Endothelial cell (in vitro differentiated cells): Measurements from ENCODE around the gene PHKG2. TPM values are rescaled to one million over a fixed set of nuclear protein-coding genes. Genes with fewer than 3 reads are reported as not detected.

Experiments
- DNase-seq: peaks from one replicate; pipeline ENCODE4 v3.0.0; 2021; ENCODE audit warnings: low spot score
- H3K27ac Mint-ChIP-seq: one replicate; pipeline ENCODE4 v1.8.0; 2021; ENCODE audit warnings: mixed read lengths, inconsistent platforms; ENCODE audit not compliant: unreplicated experiment
- H3K27me3 Mint-ChIP-seq: one replicate; pipeline ENCODE4 v1.8.0; 2021; ENCODE audit warnings: mild to moderate bottlenecking, moderate library complexity, mixed read lengths, inconsistent platforms; ENCODE audit not compliant: unreplicated experiment
- H3K36me3 Mint-ChIP-seq: one replicate; pipeline ENCODE4 v1.8.0; 2021; ENCODE audit warnings: mild to moderate bottlenecking, low read depth, mixed read lengths, inconsistent platforms; ENCODE audit not compliant: unreplicated experiment
- H3K4me1 Mint-ChIP-seq: one replicate; pipeline ENCODE4 v1.8.0; 2021; ENCODE audit warnings: mild to moderate bottlenecking, mixed read lengths, inconsistent platforms; ENCODE audit not compliant: unreplicated experiment
- H3K4me3 Mint-ChIP-seq: one replicate; pipeline ENCODE4 v1.8.0; 2021; ENCODE audit warnings: mild to moderate bottlenecking, mixed read lengths, inconsistent platforms; ENCODE audit not compliant: unreplicated experiment
- H3K9me3 Mint-ChIP-seq: one replicate; pipeline ENCODE4 v1.8.0; 2021; ENCODE audit warnings: mixed read lengths, inconsistent platforms; ENCODE audit not compliant: unreplicated experiment
- total RNA-seq: library from RNA; stranded (reverse); fragmentation: NEBNext Ultra II Directional; extraction: Animal tissue kit (Norgen Biotek cat#: 25700); gene quantifications from one replicate; pipeline ENCODE4 v1.2.1, GENCODE V29; 2021; ENCODE audit not compliant: unreplicated experiment
- TF ChIP-seq, protein P1 (sequence below): fragments of 200-600 bp; sonication (generic); IDR thresholded peaks from one replicate; pipeline ENCODE4 v1.5.0; 2021; ENCODE audit warnings: antibody characterized with exemption; ENCODE audit not compliant: unreplicated experiment

The PHKG2 gene
- total RNA-seq, 1 donor from 2014 or later: 27.5 TPM

DNA sequence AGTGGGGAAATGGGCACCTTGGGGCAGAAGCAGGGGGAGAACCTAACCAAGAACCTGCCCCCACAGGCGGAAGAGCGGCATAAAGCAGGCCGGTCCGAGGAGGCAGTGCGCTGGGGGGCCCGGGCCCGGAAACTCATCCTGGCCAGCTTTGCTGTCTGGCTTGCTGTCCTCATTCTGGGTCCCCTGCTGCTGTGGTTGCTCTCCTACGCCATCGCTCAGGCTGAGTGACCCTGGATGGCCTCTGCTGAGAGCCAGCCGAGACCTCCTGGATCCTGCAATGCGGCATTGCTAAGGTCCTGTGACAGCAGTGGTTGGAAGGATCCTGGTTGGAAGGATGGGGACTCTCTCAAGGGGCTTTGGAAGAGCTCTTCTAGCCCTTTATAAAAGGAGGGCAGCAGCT lies 4.5 kb upstream of the PHKG2 start:
- TF ChIP-seq, protein P1, sequence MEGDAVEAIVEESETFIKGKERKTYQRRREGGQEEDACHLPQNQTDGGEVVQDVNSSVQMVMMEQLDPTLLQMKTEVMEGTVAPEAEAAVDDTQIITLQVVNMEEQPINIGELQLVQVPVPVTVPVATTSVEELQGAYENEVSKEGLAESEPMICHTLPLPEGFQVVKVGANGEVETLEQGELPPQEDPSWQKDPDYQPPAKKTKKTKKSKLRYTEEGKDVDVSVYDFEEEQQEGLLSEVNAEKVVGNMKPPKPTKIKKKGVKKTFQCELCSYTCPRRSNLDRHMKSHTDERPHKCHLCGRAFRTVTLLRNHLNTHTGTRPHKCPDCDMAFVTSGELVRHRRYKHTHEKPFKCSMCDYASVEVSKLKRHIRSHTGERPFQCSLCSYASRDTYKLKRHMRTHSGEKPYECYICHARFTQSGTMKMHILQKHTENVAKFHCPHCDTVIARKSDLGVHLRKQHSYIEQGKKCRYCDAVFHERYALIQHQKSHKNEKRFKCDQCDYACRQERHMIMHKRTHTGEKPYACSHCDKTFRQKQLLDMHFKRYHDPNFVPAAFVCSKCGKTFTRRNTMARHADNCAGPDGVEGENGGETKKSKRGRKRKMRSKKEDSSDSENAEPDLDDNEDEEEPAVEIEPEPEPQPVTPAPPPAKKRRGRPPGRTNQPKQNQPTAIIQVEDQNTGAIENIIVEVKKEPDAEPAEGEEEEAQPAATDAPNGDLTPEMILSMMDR: no peak
- H3K27me3 Mint-ChIP-seq: peaks cover 9% of the 10 kb centered on the region
- DNase-seq: no peak
- no peaks in the 10 kb centered on the region for H3K9me3 Mint-ChIP-seq
- peak overlapping the region; percentile 5 for H3K4me3 Mint-ChIP-seq
- H3K36me3 Mint-ChIP-seq: peaks cover 32% of the 10 kb centered on the region
- peak overlapping the region; percentile 15 for H3K27ac Mint-ChIP-seq
- peaks cover 3% of the 10 kb centered on the region for H3K4me1 Mint-ChIP-seq

DNA sequence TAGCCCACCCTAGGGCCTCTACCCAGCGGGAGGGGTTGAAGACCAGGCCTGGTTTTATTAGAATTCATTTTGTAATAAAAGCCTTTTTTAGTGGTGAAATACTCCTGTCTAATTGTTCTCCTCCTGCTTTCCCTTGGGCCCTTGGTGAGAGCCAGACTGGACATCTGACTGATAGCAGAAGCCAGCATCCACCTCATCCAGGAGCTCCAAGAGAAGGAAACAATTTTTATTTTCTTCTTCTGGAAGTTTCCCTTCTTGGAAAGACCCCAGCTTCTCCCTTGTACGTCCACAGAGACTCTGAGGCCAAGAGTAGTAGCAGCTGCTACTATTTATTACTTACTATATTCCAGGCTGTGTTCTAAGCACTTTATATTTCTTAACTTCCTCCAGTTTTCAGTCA lies 4.0 kb upstream of the PHKG2 start:
- peaks cover 9% of the 10 kb centered on the region for H3K27me3 Mint-ChIP-seq
- no peaks in the 10 kb centered on the region for H3K9me3 Mint-ChIP-seq
- DNase-seq: no peak
- peaks cover 6% of the 10 kb centered on the region for H3K4me1 Mint-ChIP-seq
- TF ChIP-seq, protein P1: no peak
- no peak overlapping the region for H3K4me3 Mint-ChIP-seq
- peaks cover 33% of the 10 kb centered on the region for H3K36me3 Mint-ChIP-seq
- no peak overlapping the region for H3K27ac Mint-ChIP-seq

DNA sequence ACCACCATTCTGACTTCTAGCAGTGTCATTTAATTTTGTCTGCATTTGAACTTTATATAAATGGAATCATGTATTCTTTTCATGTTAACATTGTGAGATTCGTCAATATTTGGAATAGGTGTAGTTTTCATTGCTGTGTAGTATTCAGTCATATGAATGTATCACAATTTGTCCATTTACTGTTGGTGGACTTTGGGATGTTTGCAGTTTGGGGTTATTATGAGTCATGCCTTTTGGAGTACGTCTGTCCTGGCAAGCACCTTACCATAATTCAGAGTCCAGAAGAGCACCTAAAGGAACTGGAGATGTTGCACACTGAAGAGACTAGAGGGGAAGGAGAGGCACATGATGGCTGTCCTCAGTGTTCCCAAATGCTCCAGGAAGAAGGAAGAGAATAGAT lies 3.1 kb upstream of the PHKG2 start:
- H3K27ac Mint-ChIP-seq: no peak overlapping the region
- peak overlapping the region; percentile 43 for H3K4me3 Mint-ChIP-seq
- H3K27me3 Mint-ChIP-seq: peaks cover 10% of the 10 kb centered on the region
- DNase-seq: no peak
- TF ChIP-seq, protein P1: no peak
- H3K36me3 Mint-ChIP-seq: peaks cover 39% of the 10 kb centered on the region
- H3K9me3 Mint-ChIP-seq: no peaks in the 10 kb centered on the region
- H3K4me1 Mint-ChIP-seq: peaks cover 12% of the 10 kb centered on the region

DNA sequence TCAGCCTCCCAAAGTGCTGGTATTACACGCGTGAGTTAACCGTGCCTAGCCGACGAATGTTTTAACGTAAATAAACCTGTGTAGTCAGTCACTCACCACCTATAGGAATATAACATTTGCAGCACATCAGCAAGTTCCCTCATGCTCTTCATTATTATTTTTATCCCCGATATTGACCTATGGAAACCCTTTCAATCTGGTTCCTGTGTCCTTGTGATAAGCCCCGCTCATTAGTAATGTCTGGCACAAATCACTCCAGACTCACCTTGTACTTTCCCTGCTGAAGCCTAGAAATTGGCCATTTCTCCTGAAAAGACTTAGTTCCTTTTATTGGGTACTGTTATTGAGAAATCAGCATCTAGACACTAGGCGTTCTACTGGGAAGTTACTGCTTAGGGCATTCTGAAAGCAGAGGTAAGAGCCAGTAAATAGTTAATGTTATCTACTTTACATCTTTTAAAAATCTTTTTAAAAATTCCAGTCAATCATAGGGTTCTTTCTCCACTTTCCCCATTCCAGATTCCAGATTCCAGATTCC lies 1.5 kb upstream of the PHKG2 start:
- Mint-ChIP-seq H3K27me3 (peaks cover 6% of the 10 kb centered on the region), H3K27ac (no peak overlapping the region), H3K9me3 (no peaks in the 10 kb centered on the region), H3K4me1 (peaks cover 12% of the 10 kb centered on the region), H3K4me3 (peak overlapping the region; percentile 88), H3K36me3 (peaks cover 33% of the 10 kb centered on the region)
- DNase-seq: no peak
- TF ChIP-seq, protein P1: no peak

DNA sequence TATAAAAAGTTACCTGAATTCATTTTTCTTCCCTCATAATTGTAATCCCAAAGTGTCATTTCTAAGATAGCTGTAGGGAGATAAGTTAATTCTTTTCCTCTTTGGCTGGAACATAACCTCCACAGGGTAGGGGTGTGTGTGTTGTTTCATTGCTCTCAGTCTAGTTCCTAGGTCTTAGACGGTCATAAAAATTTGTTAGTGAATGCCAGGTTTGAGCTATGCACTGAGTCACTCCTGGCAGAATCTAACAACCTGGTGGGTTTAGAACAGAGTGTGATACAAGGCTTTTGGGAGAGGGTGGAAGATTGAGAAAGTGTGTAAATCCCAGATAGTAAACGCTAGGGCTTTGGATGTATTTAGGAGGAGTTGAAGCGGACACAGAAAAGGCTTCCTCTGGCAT lies 894 bp upstream of the PHKG2 start:
- TF ChIP-seq, protein P1: no peak
- Mint-ChIP-seq H3K4me3 (peak overlapping the region; percentile 88), H3K27me3 (peaks cover 6% of the 10 kb centered on the region), H3K9me3 (no peaks in the 10 kb centered on the region), H3K27ac (peak overlapping the region; percentile 79), H3K36me3 (peaks cover 27% of the 10 kb centered on the region), H3K4me1 (peaks cover 12% of the 10 kb centered on the region)
- no peak for DNase-seq
